Cardiac muscle cell (in vitro differentiated cells and primary cell): ENCODE data around the gene NAP1L1. TPM values are rescaled to one million over a fixed set of nuclear protein-coding genes. Genes with fewer than 3 reads are reported as not detected.

ENCODE experiments used
- DNase-seq, 2 donors: peaks; one replicate each; pipeline versions ENCODE4 v3.0.0 to v3.0.0-alpha.2; 2010 to 2017; ENCODE audit warnings: low read depth in 1 of 2, low spot score in 1 of 2
- H3K27ac ChIP-seq: fragments of 200-600 bp; sonication (generic); 2 replicates; pipeline ENCODE4 v1.5.1; 2016
- H3K27me3 ChIP-seq: fragments of 200-600 bp; sonication (generic); 2 replicates; pipeline ENCODE4 v1.6.0; 2016; ENCODE audit warnings: control low read depth
- H3K36me3 ChIP-seq: fragments of 200-600 bp; sonication (generic); 2 replicates; pipeline ENCODE4 v1.5.1; 2016; ENCODE audit warnings: control low read depth
- H3K4me1 ChIP-seq: fragments of 200-600 bp; sonication (generic); 2 replicates; pipeline ENCODE4 v1.8.1; 2017; ENCODE audit warnings: low read depth, mild to moderate bottlenecking, mixed run types
- H3K4me3 ChIP-seq: fragments of 200-600 bp; sonication (generic); 2 replicates; pipeline ENCODE4 v1.5.1; 2016; ENCODE audit warnings: mild to moderate bottlenecking
- H3K9me3 ChIP-seq: fragments of 200-600 bp; sonication (generic); 2 replicates; pipeline ENCODE4 v1.5.1; 2017; ENCODE audit warnings: low read depth, mild to moderate bottlenecking, control low read depth
- CTCF ChIP-seq: IDR thresholded peaks from 2 replicates; pipeline ENCODE4 v1.5.1; 2012; ENCODE audit warnings: low read depth, mild to moderate bottlenecking, low read length
- polyA plus RNA-seq: library from polyadenylated mRNA; unstranded; fragments of >200 nt; fragmentation: Nextera tagmentation; extraction: Ambion mirVana; gene quantifications from 2 replicates; pipeline ENCODE4 v1.2.1, GENCODE V29; 2016
- total RNA-seq: library from RNA; depleted of rRNA; stranded (reverse); fragments of >200 nt; gene quantifications from 2 replicates; pipeline ENCODE4 v1.2.3, GENCODE V29; 2016

Gene NAP1L1
- total and polyA plus RNA-seq, 2 experiments from 2014 or later, result 214 to 671 TPM

- no peaks in the 10 kb centered on the region for H3K9me3 ChIP-seq
- TF ChIP-seq CTCF, result no peak
- H3K27me3 ChIP-seq, result no peaks in the 10 kb centered on the region
- no peak overlapping the region for H3K27ac ChIP-seq
- H3K4me1 ChIP-seq, result peaks cover 12% of the 10 kb centered on the region
- DNase-seq, result peak in 1 of 2 donors; percentile 71
- no peak overlapping the region for H3K4me3 ChIP-seq
- no peaks in the 10 kb centered on the region for H3K36me3 ChIP-seq
Measured at GRCh38 chr12:76026643-76027063, 57.8 kb downstream of the NAP1L1 start.

GRCh38 chr12:76025601-76026575 is 58.6 kb downstream of the NAP1L1 start:
- Histone ChIP-seq H3K4me1 (peaks cover 12% of the 10 kb centered on the region), H3K9me3 (no peaks in the 10 kb centered on the region), H3K27me3 (no peaks in the 10 kb centered on the region), H3K27ac (no peak overlapping the region), H3K36me3 (no peaks in the 10 kb centered on the region), H3K4me3 (no peak overlapping the region)
- TF ChIP-seq CTCF, result no peak
- DNase-seq, result peak in 1 of 2 donors; percentile 61

GRCh38 chr12:76024942-76025600 is 59.4 kb downstream of the NAP1L1 start:
- no peak for TF ChIP-seq CTCF
- H3K4me1 ChIP-seq, result peaks cover 12% of the 10 kb centered on the region

GRCh38 chr12:76024102-76024781 is 60.2 kb downstream of the NAP1L1 start:
- H3K27me3 ChIP-seq, result no peaks in the 10 kb centered on the region
- H3K9me3 ChIP-seq, result no peaks in the 10 kb centered on the region
- DNase-seq, result no peak
- no peak for TF ChIP-seq CTCF
- peaks cover 9% of the 10 kb centered on the region for H3K4me1 ChIP-seq
- no peak overlapping the region for H3K4me3 ChIP-seq
- H3K36me3 ChIP-seq, result no peaks in the 10 kb centered on the region
- H3K27ac ChIP-seq, result no peak overlapping the region

More at GRCh38 chr12:76024942-76025600, 59.4 kb downstream of the NAP1L1 start:
- Histone ChIP-seq H3K27me3 (no peaks in the 10 kb centered on the region), H3K27ac (no peak overlapping the region), H3K36me3 (no peaks in the 10 kb centered on the region), H3K4me3 (no peak overlapping the region), H3K9me3 (no peaks in the 10 kb centered on the region)
- peak in 1 of 2 donors; percentile 81 for DNase-seq

- no peak for DNase-seq
- no peaks in the 10 kb centered on the region for H3K36me3 ChIP-seq
- no peaks in the 10 kb centered on the region for H3K27me3 ChIP-seq
- TF ChIP-seq CTCF, result no peak
- H3K27ac ChIP-seq, result no peak overlapping the region
- H3K4me3 ChIP-seq, result no peak overlapping the region
- H3K9me3 ChIP-seq, result no peaks in the 10 kb centered on the region
- H3K4me1 ChIP-seq, result peaks cover 8% of the 10 kb centered on the region
Measured at GRCh38 chr12:76023069-76023690, 61.3 kb downstream of the NAP1L1 start.
